ENCODE measurements around the gene MAGEA10.
"Not testable (repeated sequence)": the region's sequence is repeated elsewhere in the genome, so short reads cannot be mapped to it uniquely, and the experiment has no call there.

MAGEA10 gene

GRCh38 chrX:152131525-152131924, 6.9 kb downstream of the MAGEA10 start:
- Mint-ChIP-seq H3K36me3 (ENCODE audit: low read depth) (no peaks in the 10 kb centered on the region), H3K9me3 (no peaks in the 10 kb centered on the region), H3K4me1 (ENCODE audit: low read depth) (no peaks in the 10 kb centered on the region), H3K27ac (no peak overlapping the region), H3K27me3 (ENCODE audit: low read depth) (no peaks in the 10 kb centered on the region), H3K4me3 (no peak overlapping the region)

GRCh38 chrX:152129069-152129844, 9.1 kb downstream of the MAGEA10 start:
- H3K27me3 Mint-ChIP-seq (ENCODE audit: low read depth); H3K36me3 Mint-ChIP-seq (ENCODE audit: low read depth); H3K4me3 Mint-ChIP-seq; H3K9me3 Mint-ChIP-seq; H3K27ac Mint-ChIP-seq; H3K4me1 Mint-ChIP-seq (ENCODE audit: low read depth): not testable (repeated sequence)

GRCh38 chrX:152117305-152117704, 21.1 kb downstream of the MAGEA10 start:
- Mint-ChIP-seq H3K36me3 (ENCODE audit: low read depth) (no peaks in the 10 kb centered on the region), H3K27me3 (ENCODE audit: low read depth) (no peaks in the 10 kb centered on the region), H3K4me1 (ENCODE audit: low read depth) (no peaks in the 10 kb centered on the region), H3K27ac (no peak overlapping the region), H3K4me3 (no peak overlapping the region), H3K9me3 (no peaks in the 10 kb centered on the region)

- H3K9me3 Mint-ChIP-seq = no peaks in the 10 kb centered on the region
- no peak overlapping the region for H3K27ac Mint-ChIP-seq
- H3K4me1 Mint-ChIP-seq (ENCODE audit: low read depth) = no peaks in the 10 kb centered on the region
Observed at GRCh38 chrX:152108527-152108926, 29.9 kb downstream of the MAGEA10 start.

DNA sequence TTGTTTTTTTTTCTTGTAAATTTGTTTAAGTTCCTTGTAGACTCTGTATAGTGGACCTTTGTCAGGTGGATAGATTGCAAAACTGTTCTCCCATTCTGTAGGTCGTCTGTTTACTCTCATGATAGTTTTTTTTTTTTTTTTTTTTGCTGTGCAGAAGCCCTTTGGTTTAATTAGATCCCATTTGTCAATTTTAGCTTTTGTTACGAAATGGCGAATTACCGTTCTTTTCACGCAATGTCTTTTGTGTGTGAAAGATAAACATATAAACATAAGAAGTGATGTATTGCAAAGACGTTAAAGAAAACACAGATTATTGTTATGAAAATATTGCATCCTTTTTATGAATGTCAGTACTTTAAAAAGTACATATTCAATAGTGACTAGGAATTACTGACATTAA, 34.5 kb downstream of the MAGEA10 start:
- H3K9me3 Mint-ChIP-seq = no peaks in the 10 kb centered on the region
- no peaks in the 10 kb centered on the region for H3K27me3 Mint-ChIP-seq (ENCODE audit: low read depth)
- H3K4me3 Mint-ChIP-seq = no peak overlapping the region
- H3K4me1 Mint-ChIP-seq (ENCODE audit: low read depth) = no peaks in the 10 kb centered on the region
- H3K36me3 Mint-ChIP-seq (ENCODE audit: low read depth) = no peaks in the 10 kb centered on the region
- H3K27ac Mint-ChIP-seq = no peak overlapping the region

More at GRCh38 chrX:152108527-152108926, 29.9 kb downstream of the MAGEA10 start:
- no peaks in the 10 kb centered on the region for H3K36me3 Mint-ChIP-seq (ENCODE audit: low read depth)
- no peaks in the 10 kb centered on the region for H3K27me3 Mint-ChIP-seq (ENCODE audit: low read depth)
- H3K4me3 Mint-ChIP-seq = no peak overlapping the region

DNA sequence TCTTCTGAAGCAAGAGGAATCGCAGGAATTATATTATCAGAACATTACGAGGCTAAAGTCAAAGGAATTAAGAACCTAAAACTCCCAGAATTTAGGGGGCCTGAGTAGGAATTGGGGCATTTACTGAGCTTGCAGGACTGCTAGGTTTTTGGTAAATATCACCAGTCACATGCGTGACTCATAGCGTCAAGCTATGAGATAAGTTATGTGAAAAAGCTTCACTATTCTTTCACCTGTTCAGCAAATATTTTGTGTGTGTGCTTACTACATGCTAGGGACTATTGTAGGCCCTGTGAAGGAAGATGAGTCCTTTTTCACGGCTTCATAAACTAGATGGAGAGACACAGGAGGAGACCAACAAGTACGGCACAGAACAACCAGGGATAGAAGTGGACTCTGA, 52.2 kb downstream of the MAGEA10 start:
- Mint-ChIP-seq H3K4me3 (no peak overlapping the region), H3K9me3 (no peaks in the 10 kb centered on the region), H3K27ac (no peak overlapping the region), H3K4me1 (ENCODE audit: low read depth) (no peaks in the 10 kb centered on the region), H3K36me3 (ENCODE audit: low read depth) (no peaks in the 10 kb centered on the region), H3K27me3 (ENCODE audit: low read depth) (no peaks in the 10 kb centered on the region)
